ENCODE data around the gene EME2.

DNA sequence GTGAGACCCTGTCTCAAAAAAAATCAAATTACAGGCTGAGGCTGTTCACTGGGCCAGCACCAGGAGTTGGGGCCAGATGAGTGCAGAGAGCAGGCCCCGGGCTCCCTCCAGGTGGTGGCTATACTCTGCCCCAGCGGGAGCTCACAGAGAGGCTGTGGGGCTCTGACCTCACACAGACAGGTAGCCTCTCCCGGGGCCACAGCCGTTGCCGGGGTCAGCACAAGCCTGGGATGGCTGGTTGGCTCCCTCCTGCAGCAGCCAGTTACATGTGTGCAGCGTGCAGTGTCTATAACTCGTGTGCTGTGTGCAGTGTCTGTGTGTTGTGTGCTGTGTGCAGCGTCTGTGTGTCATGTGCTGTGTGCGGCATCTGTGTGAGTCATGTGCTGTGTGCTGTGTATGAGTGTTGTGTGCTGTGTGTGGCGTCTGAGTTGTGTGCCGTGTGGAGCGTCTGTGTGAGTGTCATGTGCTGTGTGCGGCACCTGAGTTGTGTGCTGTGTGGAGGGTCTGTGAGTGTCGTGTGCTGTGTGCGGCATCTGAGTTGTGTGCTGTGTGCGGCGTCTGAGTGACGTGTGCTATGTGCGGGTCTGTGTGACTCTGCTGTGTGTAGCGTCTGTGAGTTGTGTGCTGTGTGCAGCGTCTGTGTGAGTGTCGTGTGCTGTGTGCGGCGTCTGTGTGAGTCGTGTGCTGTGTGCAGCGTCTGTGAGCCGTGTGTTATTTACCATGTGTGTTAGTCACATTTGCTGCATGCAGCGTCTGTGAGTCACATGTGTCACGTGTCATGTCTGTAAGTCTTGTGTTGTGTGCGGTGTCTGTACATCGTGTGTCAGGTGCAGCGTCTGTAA lies 45.7 kb upstream of the EME2 start:
- TF ChIP-seq, protein P1, sequence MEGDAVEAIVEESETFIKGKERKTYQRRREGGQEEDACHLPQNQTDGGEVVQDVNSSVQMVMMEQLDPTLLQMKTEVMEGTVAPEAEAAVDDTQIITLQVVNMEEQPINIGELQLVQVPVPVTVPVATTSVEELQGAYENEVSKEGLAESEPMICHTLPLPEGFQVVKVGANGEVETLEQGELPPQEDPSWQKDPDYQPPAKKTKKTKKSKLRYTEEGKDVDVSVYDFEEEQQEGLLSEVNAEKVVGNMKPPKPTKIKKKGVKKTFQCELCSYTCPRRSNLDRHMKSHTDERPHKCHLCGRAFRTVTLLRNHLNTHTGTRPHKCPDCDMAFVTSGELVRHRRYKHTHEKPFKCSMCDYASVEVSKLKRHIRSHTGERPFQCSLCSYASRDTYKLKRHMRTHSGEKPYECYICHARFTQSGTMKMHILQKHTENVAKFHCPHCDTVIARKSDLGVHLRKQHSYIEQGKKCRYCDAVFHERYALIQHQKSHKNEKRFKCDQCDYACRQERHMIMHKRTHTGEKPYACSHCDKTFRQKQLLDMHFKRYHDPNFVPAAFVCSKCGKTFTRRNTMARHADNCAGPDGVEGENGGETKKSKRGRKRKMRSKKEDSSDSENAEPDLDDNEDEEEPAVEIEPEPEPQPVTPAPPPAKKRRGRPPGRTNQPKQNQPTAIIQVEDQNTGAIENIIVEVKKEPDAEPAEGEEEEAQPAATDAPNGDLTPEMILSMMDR (IDR thresholded peaks at IDR 0.05), result no peak
- TF ChIP-seq POLR2A (IDR thresholded peaks at IDR 0.05), result no peak

All from upper lobe of left lung (tissue), 4 donors.